Esophagus muscularis mucosa (tissue), 4 donors: ENCODE data around the gene TUBB4B. TPM values are rescaled to one million over a fixed set of nuclear protein-coding genes. Genes with fewer than 3 reads are reported as not detected.

Source experiments
- DNase-seq: peaks from one replicate; pipeline ENCODE4 v3.0.0-alpha.2; 2017; ENCODE audit errors: extremely low spot score
- H3K27ac ChIP-seq, 4 donors: fragments of 200-600 bp; sonication (generic); replicated peaks in 1 of 4; 1 replicate in 3 of 4; 2 replicates in 1 of 4; pipeline ENCODE4 v1.5.1; 2016 to 2019; ENCODE audit warnings: mild to moderate bottlenecking in 1 of 4
- H3K27me3 ChIP-seq, 4 donors: fragments of 200-600 bp; sonication (generic); one replicate each; pipeline versions ENCODE4 v1.5.1 to v1.6.0; 2016 to 2019
- H3K36me3 ChIP-seq, 4 donors: fragments of 200-600 bp; sonication (generic); one replicate each; pipeline ENCODE4 v1.5.1; 2016 to 2019
- H3K4me1 ChIP-seq, 4 donors: fragments of 200-600 bp; sonication (generic); one replicate each; pipeline ENCODE4 v1.5.1; 2016 to 2019
- H3K4me3 ChIP-seq, 4 donors: fragments of 200-600 bp; sonication (generic); 1 replicate in 2 of 4; 2 replicates in 2 of 4; pipeline ENCODE4 v1.5.1; 2016 to 2019; ENCODE audit warnings: mild to moderate bottlenecking in 4 of 4, moderate library complexity in 1 of 4
- H3K9me3 ChIP-seq, 4 donors: fragments of 200-600 bp; sonication (generic); 1 replicate in 3 of 4; 2 replicates in 1 of 4; pipeline ENCODE4 v1.5.1; 2016 to 2019
- CTCF ChIP-seq, 3 experiments: fragments of 200-600 bp in 2 of 3; fragments of 450-650 bp in 1 of 3; sonication (generic) in 2 of 3; IDR thresholded peaks; one replicate each; pipeline ENCODE4 v1.5.1; 2017 to 2019; ENCODE audit warnings: antibody characterized with exemption in 3 of 3, mild to moderate bottlenecking in 2 of 3, moderate library complexity in 1 of 3
- EP300 ChIP-seq: sonication (generic); formaldehyde crosslinking; IDR thresholded peaks from one replicate; pipeline ENCODE4 v1.6.1; 2017; ENCODE audit warnings: antibody characterized with exemption
- POLR2A ChIP-seq: fragments of 450-650 bp; IDR thresholded peaks from one replicate; pipeline ENCODE4 v1.6.1; 2017; ENCODE audit warnings: antibody characterized with exemption, moderate library complexity, mild to moderate bottlenecking, low read depth
- POLR2AphosphoS5 ChIP-seq, 2 donors: sonication (generic); formaldehyde crosslinking; IDR thresholded peaks; one replicate each; pipeline ENCODE4 v1.6.1; 2017; ENCODE audit warnings: antibody characterized with exemption in 2 of 2
- WGBS: methylation state at CpG from one replicate; pipeline ENCODE4 v1.1.5; 2018; 5-methylcytosine and 5-hydroxymethylcytosine counted together
- intact Hi-C: fragments of 100-400 bp; cut with DNase I; formaldehyde crosslinking; loops from one replicate; pipeline ENCODE4 v1.15.1; 2023
- total RNA-seq, 4 donors: library from RNA; depleted of rRNA; stranded (reverse); fragments of >200 nt; gene quantifications; one replicate each; pipeline versions ENCODE4 v1.1.0 to v1.2.1, GENCODE V29; 2016

Gene TUBB4B
- total RNA-seq, 4 donors from 2014 or later, result 227 to 469 (median 304) TPM

GRCh38 chr9:137218212-137218753 is 22.8 kb upstream of the TUBB4B start:
- DNase-seq, result no peak
- Histone ChIP-seq H3K27me3 (no peaks in the 10 kb centered on the region), H3K9me3 (no peaks in the 10 kb centered on the region), H3K27ac (no peak overlapping the region), H3K4me3 (no peak overlapping the region), H3K36me3 (peaks cover 0 to 26% (median 13%) of the 10 kb centered on the region in 4 donors), H3K4me1 (peaks cover 24 to 44% (median 29%) of the 10 kb centered on the region in 4 donors)
- 100% methylated on average over 1 of the region's 30 CpGs for WGBS
- intact Hi-C loops, result no loop called here
- no peak for TF ChIP-seq POLR2A

- Histone ChIP-seq H3K27ac (no peak overlapping the region), H3K4me3 (no peak overlapping the region), H3K27me3 (no peaks in the 10 kb centered on the region), H3K36me3 (peaks cover 0 to 25% (median 12%) of the 10 kb centered on the region in 4 donors), H3K4me1 (peaks cover 25 to 46% (median 30%) of the 10 kb centered on the region in 4 donors), H3K9me3 (no peaks in the 10 kb centered on the region)
- no peak for DNase-seq
- intact Hi-C loops, result no loop called here
- TF ChIP-seq EP300 (no peak), POLR2A (no peak), POLR2AphosphoS5 (IDR thresholded peaks at IDR 0.05) (no peak), CTCF (IDR thresholded peaks at IDR 0.05) (no peak)
- WGBS, result 76% methylated on average over 3 of the region's 12 CpGs
Measured at GRCh38 chr9:137218754-137219271, 22.3 kb upstream of the TUBB4B start.

DNA sequence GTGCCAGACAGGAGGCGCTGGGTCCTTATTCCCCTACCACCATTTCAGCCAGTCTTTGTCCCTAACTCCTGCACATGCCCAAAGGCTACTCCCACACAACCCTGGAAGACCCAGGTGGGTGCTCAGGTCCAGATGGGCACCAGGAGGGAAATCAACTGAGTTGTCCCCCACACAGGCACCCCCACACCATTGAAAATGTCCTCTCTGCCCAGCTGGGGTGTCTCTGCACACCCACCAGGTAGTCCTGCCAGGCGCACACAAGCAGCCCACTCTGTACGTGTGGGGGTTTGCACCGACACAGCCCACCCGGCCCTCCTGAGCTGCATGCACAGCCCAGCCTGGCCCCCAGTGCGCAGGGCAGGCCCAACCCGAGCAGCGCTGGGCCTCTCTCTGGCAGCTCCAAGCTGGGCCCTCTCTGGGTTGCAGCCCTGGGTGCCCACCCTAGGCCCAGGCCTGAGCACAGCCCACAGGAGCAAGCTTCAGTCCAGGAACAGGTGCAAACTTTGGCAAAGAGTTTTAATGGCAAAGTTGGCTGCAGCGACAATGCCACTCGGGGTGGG is 21.2 kb upstream of the TUBB4B start:
- DNase-seq, result no peak
- WGBS, result 90% methylated on average over 2 of the region's 10 CpGs
- Histone ChIP-seq H3K27me3 (no peaks in the 10 kb centered on the region), H3K9me3 (no peaks in the 10 kb centered on the region), H3K36me3 (peaks cover 0 to 18% (median 8%) of the 10 kb centered on the region in 4 donors), H3K27ac (no peak overlapping the region), H3K4me1 (peaks cover 30 to 51% (median 36%) of the 10 kb centered on the region in 4 donors), H3K4me3 (no peak overlapping the region)
- intact Hi-C loops, result loop anchor here (2.0 to 5.0 kb wide), 2 partner anchors 19 to 33 kb away; partner anchors contain the start of genes ANAPC2, SSNA1 and TPRN
- TF ChIP-seq CTCF (IDR thresholded peaks at IDR 0.05) (no peak), EP300 (no peak), POLR2A (no peak), POLR2AphosphoS5 (IDR thresholded peaks at IDR 0.05) (no peak)

- TF ChIP-seq EP300 (no peak), POLR2A (no peak), POLR2AphosphoS5 (IDR thresholded peaks at IDR 0.05) (no peak), CTCF (IDR thresholded peaks at IDR 0.05) (no peak)
- Histone ChIP-seq H3K9me3 (no peaks in the 10 kb centered on the region), H3K4me1 (peaks cover 30 to 51% (median 36%) of the 10 kb centered on the region in 4 donors), H3K4me3 (no peak overlapping the region), H3K27me3 (no peaks in the 10 kb centered on the region), H3K36me3 (peaks cover 0 to 11% (median 5%) of the 10 kb centered on the region in 4 donors), H3K27ac (no peak overlapping the region)
- intact Hi-C loops, result loop anchor here (2.0 to 5.0 kb wide), 2 partner anchors 20 to 33 kb away; partner anchors contain the start of genes ANAPC2, SSNA1 and TPRN
- no peak for DNase-seq
- 90% methylated on average over 31 of the region's 52 CpGs for WGBS
Measured at GRCh38 chr9:137220317-137221094, 20.6 kb upstream of the TUBB4B start.

GRCh38 chr9:137221095-137221505 is 20.0 kb upstream of the TUBB4B start:
- no peak for DNase-seq
- peak overlapping the region; percentile 50 to 87 (median 80) for H3K4me3 ChIP-seq
- no peak overlapping the region for H3K27ac ChIP-seq
- no peaks in the 10 kb centered on the region for H3K27me3 ChIP-seq
- H3K9me3 ChIP-seq, result no peaks in the 10 kb centered on the region
- intact Hi-C loops, result loop anchor here (2.0 to 5.0 kb wide), 2 partner anchors 20 to 34 kb away; partner anchors contain the start of genes ANAPC2, SSNA1 and TPRN
- no CpG with 5 or more reads among the region's 14 CpGs for whole genome bisulfite sequencing
- H3K36me3 ChIP-seq, result peaks cover 0 to 7% (median 3%) of the 10 kb centered on the region in 4 donors
- peaks cover 30 to 51% (median 36%) of the 10 kb centered on the region in 4 donors for H3K4me1 ChIP-seq
- TF ChIP-seq POLR2AphosphoS5 (IDR thresholded peaks at IDR 0.05), result no peak
